GM12878 (cell line): Measurements from ENCODE around the gene BIN1. TPM values are rescaled to one million over a fixed set of nuclear protein-coding genes. Genes with fewer than 3 reads are reported as not detected.

Experiments
- ATAC-seq: fragments of 200-7000 bp; cut with Tn5 transposase; 3 replicates; pipeline ENCODE4 v1.9.1; 2020; ENCODE audit warnings: mild to moderate bottlenecking, moderate library complexity
- BruUV-seq: library from RNA; stranded (reverse); fragments of 400-500 nt; replicated peaks from 2 replicates; lab custom pipeline; 2021; lab: Mats Ljungman, UMichigan
- CTCF ChIA-PET: fragments of 300-600 bp; sonication (Branson Sonifier 250); formaldehyde crosslinking; extraction: SDS; loops from one replicate; lab custom pipeline; 2021; ENCODE audit warnings: inconsistent platforms; lab: Yijun Ruan, JAX
- POLR2A ChIA-PET: fragments of 350-600 bp; formaldehyde crosslinking; extraction: SDS; loops from one replicate; lab custom pipeline; 2021; ENCODE audit warnings: inconsistent platforms; lab: Charles Lee
- RAD21 ChIA-PET: fragments of 300-600 bp; sonication (Branson Sonifier 250); formaldehyde crosslinking; loops from one replicate; lab custom pipeline; 2023; ENCODE audit warnings: antibody characterized with exemption; ENCODE audit not compliant: unreplicated experiment; lab: Charles Lee
- SMC1A ChIA-PET: fragments of 300-600 bp; sonication (Branson Sonifier 250); formaldehyde crosslinking; loops from one replicate; lab custom pipeline; 2023; ENCODE audit not compliant: unreplicated experiment, uncharacterized antibody; lab: Charles Lee
- DNase-seq: peaks from one replicate; pipeline ENCODE4 v3.0.0-alpha.2; 2011; ENCODE audit warnings: low read depth, low spot score
- FAIRE-seq: peaks from 3 replicates; lab custom pipeline; 2011; peaks lifted over from hg19 to GRCh38; lab: Jason Lieb, UNC
- H2AFZ ChIP-seq: 2 replicates; pipeline ENCODE4 v1.6.0; 2011; ENCODE audit warnings: low read depth, low read length, control low read depth; ENCODE audit not compliant: control insufficient read depth
- H3K27ac ChIP-seq: 2 replicates; pipeline ENCODE4 v1.5.1; 2011; ENCODE audit warnings: control low read depth; ENCODE audit not compliant: control insufficient read depth, insufficient read depth
- H3K27me3 ChIP-seq, 2 experiments: replicated peaks in 1 of 2; 2 replicates each; pipeline versions ENCODE4 v1.6.0 to v1.6.1; 2011; ENCODE audit warnings: low read length in 1 of 2; ENCODE audit not compliant: control insufficient read depth in 2 of 2, insufficient read depth in 2 of 2
- H3K36me3 ChIP-seq, 2 experiments: 2 replicates each; pipeline ENCODE4 v1.5.1; 2011; ENCODE audit warnings: low read length in 1 of 2; ENCODE audit not compliant: control insufficient read depth in 2 of 2, insufficient read depth in 2 of 2
- H3K4me1 ChIP-seq: 2 replicates; pipeline ENCODE4 v1.6.1; 2011; ENCODE audit warnings: mild to moderate bottlenecking, low read length, moderate library complexity, mixed read lengths; ENCODE audit not compliant: control insufficient read depth, insufficient read depth
- H3K4me2 ChIP-seq: 2 replicates; pipeline ENCODE4 v1.6.0; 2011; ENCODE audit warnings: control low read depth; ENCODE audit not compliant: control insufficient read depth, insufficient read depth
- H3K4me3 ChIP-seq: fragments of 200-600 bp; sonication (generic); 2 replicates; pipeline ENCODE4 v1.5.1; 2016
- H3K79me2 ChIP-seq: 2 replicates; pipeline ENCODE4 v1.6.0; 2011; ENCODE audit warnings: low read length; ENCODE audit not compliant: control insufficient read depth, insufficient read depth
- H3K9ac ChIP-seq: 2 replicates; pipeline ENCODE4 v1.8.0; 2011; ENCODE audit warnings: low read length, control low read depth, mixed read lengths; ENCODE audit not compliant: control insufficient read depth, insufficient read depth
- H3K9me3 ChIP-seq: replicated peaks from 3 replicates; pipeline ENCODE4 v1.5.1; 2011; ENCODE audit warnings: mild to moderate bottlenecking, low read length; ENCODE audit not compliant: control insufficient read depth, insufficient read depth
- H4K20me1 ChIP-seq: 2 replicates; pipeline ENCODE4 v1.6.0; 2011; ENCODE audit not compliant: control insufficient read depth, insufficient read depth
- CBX3 ChIP-seq: fragments of 200-600 bp; sonication (generic); IDR thresholded peaks from 2 replicates; pipeline ENCODE4 v1.6.1; 2016; ENCODE audit warnings: low read depth, borderline replicate concordance
- CEBPB ChIP-seq, 2 experiments: fragments of 150-350 bp in 1 of 2; IDR thresholded peaks; 2 replicates each; pipeline ENCODE4 v1.6.1; 2012 to 2014; ENCODE audit warnings: low read depth in 2 of 2, low read length in 2 of 2, borderline replicate concordance in 1 of 2, inconsistent platforms in 1 of 2
- CREM ChIP-seq: IDR thresholded peaks from 2 replicates; pipeline ENCODE4 v1.6.1; 2014; ENCODE audit warnings: antibody characterized with exemption, low read depth
- EZH2 ChIP-seq: IDR thresholded peaks from 2 replicates; pipeline ENCODE4 v1.6.1; 2012; ENCODE audit warnings: low read depth, mild to moderate bottlenecking, control low read depth, inconsistent platforms, low read length, borderline replicate concordance; ENCODE audit not compliant: control insufficient read depth
- GABPA ChIP-seq: IDR thresholded peaks from 2 replicates; pipeline ENCODE4 v1.6.1; 2014; ENCODE audit warnings: antibody characterized with exemption, low read depth, mild to moderate bottlenecking, inconsistent platforms
- HDAC6 ChIP-seq: fragments of 200-600 bp; sonication (generic); IDR thresholded peaks from one replicate; pipeline ENCODE4 v1.8.0; 2017; ENCODE audit warnings: antibody characterized with exemption; ENCODE audit not compliant: unreplicated experiment
- JUNB ChIP-seq: IDR thresholded peaks from 2 replicates; pipeline ENCODE4 v1.6.1; 2016; ENCODE audit warnings: antibody characterized with exemption, mild to moderate bottlenecking
- RBBP5 ChIP-seq: fragments of 200-600 bp; sonication (generic); conservative IDR thresholded peaks from 2 replicates; pipeline ENCODE4 v1.6.1; 2016
- RFX5 ChIP-seq: IDR thresholded peaks from 2 replicates; pipeline ENCODE4 v1.6.1; 2011; ENCODE audit warnings: low read depth, low read length, improper control_type of control experiment
- SIN3A ChIP-seq: IDR thresholded peaks from 2 replicates; pipeline ENCODE4 v1.6.1; 2012; ENCODE audit warnings: low read depth, low read length, improper control_type of control experiment
- SPI1 ChIP-seq: IDR thresholded peaks from 2 replicates; pipeline ENCODE4 v1.6.1; 2011; ENCODE audit warnings: low read depth, mild to moderate bottlenecking, low read length, moderate library complexity, borderline replicate concordance; ENCODE audit not compliant: insufficient read depth
- TARDBP ChIP-seq: IDR thresholded peaks from 2 replicates; pipeline ENCODE4 v1.6.1; 2016; ENCODE audit warnings: borderline replicate concordance
- YY1 ChIP-seq: IDR thresholded peaks from 2 replicates; pipeline ENCODE4 v1.6.1; 2011; ENCODE audit warnings: low read depth, mild to moderate bottlenecking, low read length
- ZNF384 ChIP-seq: IDR thresholded peaks from 2 replicates; pipeline ENCODE4 v1.6.1; 2012; ENCODE audit warnings: low read depth, mild to moderate bottlenecking, low read length, improper control_type of control experiment, borderline replicate concordance
- WGBS: methylation state at CpG from one replicate; pipeline ENCODE4 v1.1.6; 2016; ENCODE audit warnings: low lambda C conversion rate; ENCODE audit not compliant: insufficient replicate concordance, insufficient coverage; ENCODE audit errors: missing lambda C conversion rate; 5-methylcytosine and 5-hydroxymethylcytosine counted together
- in situ Hi-C: fragments of 300-500 bp; cut with MboI; formaldehyde crosslinking; loops from 9 replicates; pipeline ENCODE4 v1.14.3; 2018; ENCODE audit warnings: mixed read lengths
- intact Hi-C: fragments of 100-400 bp; cut with micrococcal nuclease; formaldehyde crosslinking; loops from one replicate; pipeline ENCODE4 v1.14.2; 2022; ENCODE audit not compliant: unreplicated experiment
- polyA plus RNA-seq, 11 experiments: library from polyadenylated mRNA; depleted of rRNA in 4 of 11; unstranded in 6 of 11; stranded (reverse) in 5 of 11; fragments of >200 nt; fragmentation: Nextera tagmentation in 4 of 11; fragmentation: Illumina TruSeq in 1 of 11; extraction: Ambion mirVana in 4 of 11; extraction: Trizol in 1 of 11; gene quantifications; 1 replicate in 1 of 11; 2 replicates in 10 of 11; pipeline versions ENCODE4 v1.2.1 to v1.2.3, GENCODE V29; 2011 to 2016; ENCODE audit warnings: inconsistent platforms in 2 of 11, missing spikeins in 2 of 11, low read depth in 1 of 11
- total RNA-seq, 4 experiments: library from RNA; depleted of rRNA in 3 of 4; stranded (reverse); fragments of >200 nt in 3 of 4; fragmentation: Illumina TruSeq in 1 of 4; extraction: Trizol in 1 of 4; gene quantifications; 2 replicates each; pipeline versions ENCODE4 v1.2.1 to v1.2.3, GENCODE V29; 2013 to 2021
- TF ChIP-seq, protein P1 (sequence below): fragments of 450-650 bp; IDR thresholded peaks from 2 replicates; pipeline ENCODE4 v1.6.1; 2017; ENCODE audit warnings: mild to moderate bottlenecking
- TF ChIP-seq, protein P2 (sequence below): IDR thresholded peaks from 2 replicates; pipeline ENCODE4 v1.6.1; 2012; ENCODE audit warnings: low read length, inconsistent platforms
- TF ChIP-seq, protein P3 (sequence below): fragments of 450-650 bp; conservative IDR thresholded peaks from 2 replicates; pipeline ENCODE4 v1.6.1; 2017; ENCODE audit warnings: mild to moderate bottlenecking, moderate library complexity
- TF ChIP-seq, protein P4 (sequence below): fragments of 450-650 bp; IDR thresholded peaks from 2 replicates; pipeline ENCODE4 v1.6.1; 2018; ENCODE audit warnings: mild to moderate bottlenecking, low read depth, moderate library complexity; ENCODE audit not compliant: partially characterized antibody

The BIN1 gene
- total and polyA plus RNA-seq, 10 of the 15 experiments (the other 5 are each of a cell fraction or from before 2014, with no cell fraction given) = 0.32 to 21.3 (median 11.2) TPM

DNA sequence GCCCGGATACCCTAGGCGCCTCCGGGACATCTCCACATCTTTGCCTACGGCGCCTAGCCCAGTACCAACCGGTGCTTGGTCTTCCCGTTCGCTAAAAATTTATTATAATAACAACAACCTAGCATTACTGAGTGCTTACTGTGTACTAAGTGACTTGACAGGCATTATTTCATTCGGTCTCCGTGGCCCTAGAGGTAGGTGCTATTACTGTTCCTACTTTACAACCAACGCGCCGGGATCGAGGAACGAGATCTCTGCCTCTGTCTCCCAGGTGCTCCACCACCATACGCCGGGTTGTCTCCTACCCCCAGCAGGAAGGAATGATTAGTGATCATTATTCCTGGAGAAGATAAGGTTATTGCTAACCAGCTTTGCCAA, 657 bp upstream of the BIN1 start:
- RAD21 ChIA-PET = interaction anchor here (1.2 to 2.5 kb wide), 4 partner anchors 22 to 443 kb away, joined by 3 to 9 read pairs (median 6); no protein-coding TSS in a partner anchor
- H3K27me3 ChIP-seq = peaks cover 7 to 8% of the 10 kb centered on the region in 2 experiments; a peak in 3 of 4 replicates
- POLR2A ChIA-PET = no interaction called here
- 0 out of 2 replicates have a peak, but pooled peaks cover 3% of the 10 kb centered on the region for H3K4me1 ChIP-seq
- H3K4me2 ChIP-seq = peak overlapping the region; percentile 85
- in situ Hi-C loops = no loop called here
- DNase-seq (no peak), FAIRE-seq (peak; percentile 47), ATAC-seq (peak; percentile 28)
- TF ChIP-seq CBX3 (no peak), RFX5 (no peak), ZNF384 (no peak), HDAC6 (no peak), RBBP5 (no peak), EZH2 (no peak), JUNB (no peak), CREM (no peak), SIN3A (no peak), SPI1 (no peak), TARDBP (no peak), GABPA (no peak), CEBPB (IDR thresholded peaks at IDR 0.05; ENCODE audit: borderline replicate concordance in 1 of 2, low read depth in 2 of 2, low read length in 2 of 2) (no peak), YY1 (no peak)
- TF ChIP-seq, protein P1, sequence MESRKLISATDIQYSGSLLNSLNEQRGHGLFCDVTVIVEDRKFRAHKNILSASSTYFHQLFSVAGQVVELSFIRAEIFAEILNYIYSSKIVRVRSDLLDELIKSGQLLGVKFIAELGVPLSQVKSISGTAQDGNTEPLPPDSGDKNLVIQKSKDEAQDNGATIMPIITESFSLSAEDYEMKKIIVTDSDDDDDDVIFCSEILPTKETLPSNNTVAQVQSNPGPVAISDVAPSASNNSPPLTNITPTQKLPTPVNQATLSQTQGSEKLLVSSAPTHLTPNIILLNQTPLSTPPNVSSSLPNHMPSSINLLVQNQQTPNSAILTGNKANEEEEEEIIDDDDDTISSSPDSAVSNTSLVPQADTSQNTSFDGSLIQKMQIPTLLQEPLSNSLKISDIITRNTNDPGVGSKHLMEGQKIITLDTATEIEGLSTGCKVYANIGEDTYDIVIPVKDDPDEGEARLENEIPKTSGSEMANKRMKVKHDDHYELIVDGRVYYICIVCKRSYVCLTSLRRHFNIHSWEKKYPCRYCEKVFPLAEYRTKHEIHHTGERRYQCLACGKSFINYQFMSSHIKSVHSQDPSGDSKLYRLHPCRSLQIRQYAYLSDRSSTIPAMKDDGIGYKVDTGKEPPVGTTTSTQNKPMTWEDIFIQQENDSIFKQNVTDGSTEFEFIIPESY = no peak
- TF ChIP-seq, protein P2, sequence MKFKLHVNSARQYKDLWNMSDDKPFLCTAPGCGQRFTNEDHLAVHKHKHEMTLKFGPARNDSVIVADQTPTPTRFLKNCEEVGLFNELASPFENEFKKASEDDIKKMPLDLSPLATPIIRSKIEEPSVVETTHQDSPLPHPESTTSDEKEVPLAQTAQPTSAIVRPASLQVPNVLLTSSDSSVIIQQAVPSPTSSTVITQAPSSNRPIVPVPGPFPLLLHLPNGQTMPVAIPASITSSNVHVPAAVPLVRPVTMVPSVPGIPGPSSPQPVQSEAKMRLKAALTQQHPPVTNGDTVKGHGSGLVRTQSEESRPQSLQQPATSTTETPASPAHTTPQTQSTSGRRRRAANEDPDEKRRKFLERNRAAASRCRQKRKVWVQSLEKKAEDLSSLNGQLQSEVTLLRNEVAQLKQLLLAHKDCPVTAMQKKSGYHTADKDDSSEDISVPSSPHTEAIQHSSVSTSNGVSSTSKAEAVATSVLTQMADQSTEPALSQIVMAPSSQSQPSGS = no peak
- TF ChIP-seq, protein P3, sequence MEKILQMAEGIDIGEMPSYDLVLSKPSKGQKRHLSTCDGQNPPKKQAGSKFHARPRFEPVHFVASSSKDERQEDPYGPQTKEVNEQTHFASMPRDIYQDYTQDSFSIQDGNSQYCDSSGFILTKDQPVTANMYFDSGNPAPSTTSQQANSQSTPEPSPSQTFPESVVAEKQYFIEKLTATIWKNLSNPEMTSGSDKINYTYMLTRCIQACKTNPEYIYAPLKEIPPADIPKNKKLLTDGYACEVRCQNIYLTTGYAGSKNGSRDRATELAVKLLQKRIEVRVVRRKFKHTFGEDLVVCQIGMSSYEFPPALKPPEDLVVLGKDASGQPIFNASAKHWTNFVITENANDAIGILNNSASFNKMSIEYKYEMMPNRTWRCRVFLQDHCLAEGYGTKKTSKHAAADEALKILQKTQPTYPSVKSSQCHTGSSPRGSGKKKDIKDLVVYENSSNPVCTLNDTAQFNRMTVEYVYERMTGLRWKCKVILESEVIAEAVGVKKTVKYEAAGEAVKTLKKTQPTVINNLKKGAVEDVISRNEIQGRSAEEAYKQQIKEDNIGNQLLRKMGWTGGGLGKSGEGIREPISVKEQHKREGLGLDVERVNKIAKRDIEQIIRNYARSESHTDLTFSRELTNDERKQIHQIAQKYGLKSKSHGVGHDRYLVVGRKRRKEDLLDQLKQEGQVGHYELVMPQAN = no peak
- TF ChIP-seq, protein P4, sequence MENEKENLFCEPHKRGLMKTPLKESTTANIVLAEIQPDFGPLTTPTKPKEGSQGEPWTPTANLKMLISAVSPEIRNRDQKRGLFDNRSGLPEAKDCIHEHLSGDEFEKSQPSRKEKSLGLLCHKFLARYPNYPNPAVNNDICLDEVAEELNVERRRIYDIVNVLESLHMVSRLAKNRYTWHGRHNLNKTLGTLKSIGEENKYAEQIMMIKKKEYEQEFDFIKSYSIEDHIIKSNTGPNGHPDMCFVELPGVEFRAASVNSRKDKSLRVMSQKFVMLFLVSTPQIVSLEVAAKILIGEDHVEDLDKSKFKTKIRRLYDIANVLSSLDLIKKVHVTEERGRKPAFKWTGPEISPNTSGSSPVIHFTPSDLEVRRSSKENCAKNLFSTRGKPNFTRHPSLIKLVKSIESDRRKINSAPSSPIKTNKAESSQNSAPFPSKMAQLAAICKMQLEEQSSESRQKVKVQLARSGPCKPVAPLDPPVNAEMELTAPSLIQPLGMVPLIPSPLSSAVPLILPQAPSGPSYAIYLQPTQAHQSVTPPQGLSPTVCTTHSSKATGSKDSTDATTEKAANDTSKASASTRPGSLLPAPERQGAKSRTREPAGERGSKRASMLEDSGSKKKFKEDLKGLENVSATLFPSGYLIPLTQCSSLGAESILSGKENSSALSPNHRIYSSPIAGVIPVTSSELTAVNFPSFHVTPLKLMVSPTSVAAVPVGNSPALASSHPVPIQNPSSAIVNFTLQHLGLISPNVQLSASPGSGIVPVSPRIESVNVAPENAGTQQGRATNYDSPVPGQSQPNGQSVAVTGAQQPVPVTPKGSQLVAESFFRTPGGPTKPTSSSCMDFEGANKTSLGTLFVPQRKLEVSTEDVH = no peak
- CTCF ChIA-PET = no interaction called here
- SMC1A ChIA-PET = interaction anchor here (1.2 kb wide), 1 partner anchor 11 kb away, joined by 3 read pairs; no protein-coding TSS in a partner anchor
- WGBS = 7% methylated on average over 17 of the region's 17 CpGs
- no peaks in the 10 kb centered on the region for H3K9me3 ChIP-seq
- H3K79me2 ChIP-seq = no peaks in the 10 kb centered on the region
- H3K4me3 ChIP-seq = peak overlapping the region; percentile 77
- no peaks in the 10 kb centered on the region for H4K20me1 ChIP-seq
- no peak overlapping the region for H3K27ac ChIP-seq
- no peaks in the 10 kb centered on the region for H3K36me3 ChIP-seq
- no peak overlapping the region for H3K9ac ChIP-seq
- peak overlapping the region; percentile 77 for H2AFZ ChIP-seq
- no TSS peak for BruUV-seq
- intact Hi-C loops = no loop called here
